HEK293 (cell line): ENCODE results near the gene UBE2E1.
A peak's percentile ranks its signal among the peaks of the same experiment; 100 is the strongest.

ENCODE experiments used
- CTCF ChIA-PET: fragments of 350-600 bp; formaldehyde crosslinking; extraction: SDS; loops from one replicate; lab custom pipeline; 2021; ENCODE audit warnings: antibody characterized with exemption; lab: Yijun Ruan, JAX
- POLR2A ChIA-PET: fragments of 300-600 bp; formaldehyde crosslinking; extraction: SDS; loops from one replicate; lab custom pipeline; 2020; ENCODE audit warnings: antibody characterized with exemption, inconsistent platforms; lab: Yijun Ruan, JAX
- H3K27ac ChIP-seq: fragments of 200-500 bp; sonication (Bioruptor generic); 2 replicates; pipeline ENCODE4 v1.5.1; 2014; ENCODE audit warnings: low read depth, low read length, control low read depth, inconsistent platforms; ENCODE audit errors: extremely low read depth
- H3K36me3 ChIP-seq, 2 experiments: fragments of 200-500 bp in 1 of 2; sonication (Bioruptor generic) in 1 of 2; 1 replicate in 1 of 2; 2 replicates in 1 of 2; pipeline ENCODE4 v1.5.1; 2014 to 2017; ENCODE audit warnings: inconsistent platforms in 2 of 2, low read length in 2 of 2; ENCODE audit not compliant: control insufficient read depth in 2 of 2, insufficient read depth in 1 of 2
- H3K4me1 ChIP-seq: fragments of 200-500 bp; sonication (Bioruptor generic); 2 replicates; pipeline ENCODE4 v1.5.1; 2014; ENCODE audit warnings: mild to moderate bottlenecking, low read length, inconsistent platforms; ENCODE audit not compliant: control insufficient read depth, insufficient read depth
- H3K4me3 ChIP-seq: 2 replicates; pipeline ENCODE4 v1.5.1; 2011; ENCODE audit warnings: low read depth, mild to moderate bottlenecking, control low read depth, low read length, moderate library complexity
- H3K9me3 ChIP-seq: fragments of 200-500 bp; sonication (Bioruptor generic); 2 replicates; pipeline ENCODE4 v1.5.1; 2014; ENCODE audit warnings: low read depth, low read length, inconsistent platforms; ENCODE audit not compliant: control insufficient read depth, insufficient read depth
- BCL6B ChIP-seq: fragments of 450-650 bp; formaldehyde crosslinking; IDR thresholded peaks from 2 replicates; pipeline ENCODE4 v1.5.1; 2017; ENCODE audit warnings: missing biosample characterization, missing genetic modification characterization
- GLI2 ChIP-seq: fragments of 450-650 bp; formaldehyde crosslinking; IDR thresholded peaks from 2 replicates; pipeline ENCODE4; 2017; ENCODE audit warnings: missing biosample characterization, missing genetic modification characterization, low read depth, borderline replicate concordance
- HOXD13 ChIP-seq: sonication (generic); formaldehyde crosslinking; IDR thresholded peaks from 2 replicates; pipeline ENCODE4 v1.8.0; 2022; ENCODE audit warnings: missing genetic modification reagents, borderline replicate concordance
- KLF1 ChIP-seq: fragments of 450-650 bp; formaldehyde crosslinking; IDR thresholded peaks from 2 replicates; pipeline ENCODE4 v1.5.1; 2016; ENCODE audit warnings: missing biosample characterization, missing genetic modification characterization
- SCRT1 ChIP-seq: fragments of 450-650 bp; formaldehyde crosslinking; IDR thresholded peaks from 2 replicates; pipeline ENCODE4 v1.5.1; 2016; ENCODE audit warnings: missing biosample characterization, missing genetic modification characterization, borderline replicate concordance
- SP3 ChIP-seq: fragments of 450-650 bp; formaldehyde crosslinking; IDR thresholded peaks from 2 replicates; pipeline ENCODE4 v1.5.1; 2016; ENCODE audit warnings: missing biosample characterization, missing genetic modification characterization
- TCF7L2 ChIP-seq: IDR thresholded peaks from 2 replicates; pipeline ENCODE4 v1.6.1; 2011; ENCODE audit warnings: low read depth, mild to moderate bottlenecking, inconsistent platforms, low read length, moderate library complexity, borderline replicate concordance
- ZBTB26 ChIP-seq: fragments of 450-650 bp; formaldehyde crosslinking; optimal IDR thresholded peaks from 2 replicates; pipeline ENCODE3; 2016; ENCODE audit warnings: missing biosample characterization, mild to moderate bottlenecking, missing genetic modification characterization
- ZBTB48 ChIP-seq: fragments of 450-650 bp; formaldehyde crosslinking; IDR thresholded peaks from 2 replicates; pipeline ENCODE4 v1.5.1; 2016; ENCODE audit warnings: missing biosample characterization, missing genetic modification characterization
- ZFHX2 ChIP-seq: fragments of 450-650 bp; formaldehyde crosslinking; conservative IDR thresholded peaks from 2 replicates; pipeline ENCODE4 v1.5.1; 2016; ENCODE audit warnings: missing biosample characterization, missing genetic modification characterization
- ZNF10 ChIP-seq: fragments of 450-650 bp; formaldehyde crosslinking; IDR thresholded peaks from 2 replicates; pipeline ENCODE4 v1.5.1; 2017; ENCODE audit warnings: missing biosample characterization, missing genetic modification characterization
- ZNF146 ChIP-seq: fragments of 450-650 bp; formaldehyde crosslinking; IDR thresholded peaks from 2 replicates; pipeline ENCODE4 v1.5.1; 2016; ENCODE audit warnings: missing biosample characterization, missing genetic modification characterization
- ZNF175 ChIP-seq: fragments of 450-650 bp; formaldehyde crosslinking; IDR thresholded peaks from 2 replicates; pipeline ENCODE4 v1.5.1; 2016; ENCODE audit warnings: missing biosample characterization, missing genetic modification characterization
- ZNF18 ChIP-seq: fragments of 450-650 bp; formaldehyde crosslinking; IDR thresholded peaks from 2 replicates; pipeline ENCODE4 v1.5.1; 2016; ENCODE audit warnings: missing biosample characterization, missing genetic modification characterization
- ZNF24 ChIP-seq: fragments of 450-650 bp; formaldehyde crosslinking; IDR thresholded peaks from 2 replicates; pipeline ENCODE4 v1.5.1; 2016; ENCODE audit warnings: missing biosample characterization, missing genetic modification characterization
- ZNF341 ChIP-seq: fragments of 450-650 bp; formaldehyde crosslinking; IDR thresholded peaks from 2 replicates; pipeline ENCODE4; 2016; ENCODE audit warnings: low read depth, missing biosample characterization, missing genetic modification characterization
- ZNF350 ChIP-seq: fragments of 450-650 bp; formaldehyde crosslinking; IDR thresholded peaks from 2 replicates; pipeline ENCODE4 v1.5.0; 2017; ENCODE audit warnings: missing biosample characterization, mild to moderate bottlenecking, missing genetic modification characterization
- ZNF626 ChIP-seq: fragments of 450-650 bp; sonication (Bioruptor Pico); formaldehyde crosslinking; IDR thresholded peaks from 2 replicates; pipeline ENCODE4 v1.5.1; 2018; ENCODE audit warnings: missing biosample characterization, missing genetic modification characterization, inconsistent platforms
- ZNF654 ChIP-seq: fragments of 450-650 bp; formaldehyde crosslinking; IDR thresholded peaks from 2 replicates; pipeline ENCODE4 v1.5.1; 2016; ENCODE audit warnings: low read depth, missing biosample characterization, missing genetic modification characterization
- ZNF747 ChIP-seq: fragments of 450-650 bp; formaldehyde crosslinking; IDR thresholded peaks from 2 replicates; pipeline ENCODE4 v1.5.1; 2016; ENCODE audit warnings: missing biosample characterization, missing genetic modification characterization
- ZNF791 ChIP-seq: fragments of 450-650 bp; formaldehyde crosslinking; IDR thresholded peaks from 2 replicates; pipeline ENCODE4 v1.5.1; 2016; ENCODE audit warnings: missing biosample characterization, missing genetic modification characterization
- TF ChIP-seq, protein P1 (sequence below): fragments of 450-650 bp; formaldehyde crosslinking; IDR thresholded peaks from 2 replicates; pipeline ENCODE4 v1.5.1; 2016; ENCODE audit warnings: missing biosample characterization, missing genetic modification characterization
- TF ChIP-seq, protein P2 (sequence below): fragments of 450-650 bp; formaldehyde crosslinking; IDR thresholded peaks from 2 replicates; pipeline ENCODE4 v1.5.1; 2017; ENCODE audit warnings: missing biosample characterization, missing genetic modification characterization

UBE2E1 gene

GRCh38 chr3:23798456-23798855 is 7.3 kb upstream of the UBE2E1 start (continued):
- no peak for TF ChIP-seq ZNF146 (tag by site-specific recombination)

GRCh38 chr3:23798876-23799275 is 6.9 kb upstream of the UBE2E1 start:
- ChIA-PET POLR2A (no interaction called here), CTCF (interaction anchor here (0.6 kb wide), 1 partner anchor 20 kb away, joined by 5 read pairs; no protein-coding TSS in a partner anchor)
- TF ChIP-seq ZFHX2: no peak
- TF ChIP-seq ZBTB26 (tag by site-specific recombination): no peak
- no peak for TF ChIP-seq ZNF791
- TF ChIP-seq SP3 (tag by site-specific recombination): no peak
- TF ChIP-seq ZNF350 (tag by site-specific recombination): no peak
- no peak for TF ChIP-seq TCF7L2
- TF ChIP-seq KLF1: no peak
- no peaks in the 10 kb centered on the region for H3K9me3 ChIP-seq
- H3K4me3 ChIP-seq: no peak overlapping the region
- no peaks in the 10 kb centered on the region for H3K36me3 ChIP-seq
- no peak overlapping the region for H3K27ac ChIP-seq
- no peaks in the 10 kb centered on the region for H3K4me1 ChIP-seq

- ChIA-PET POLR2A (no interaction called here), CTCF (interaction anchor here (0.7 kb wide), 1 partner anchor 912 kb away, joined by 3 read pairs; no protein-coding TSS in a partner anchor)
- no peak overlapping the region for H3K27ac ChIP-seq
- no peaks in the 10 kb centered on the region for H3K9me3 ChIP-seq
- no peaks in the 10 kb centered on the region for H3K36me3 ChIP-seq
- no peak for TF ChIP-seq ZNF24 (tag by site-specific recombination)
- no peak for TF ChIP-seq ZNF747 (tag by site-specific recombination)
- peak; percentile 14; the same call in 1 of the 2 replicates for TF ChIP-seq ZNF654 (tag by site-specific recombination)
- TF ChIP-seq ZNF341 (tag by site-specific recombination): no peak
- no peak for TF ChIP-seq BCL6B (tag by site-specific recombination)
- no peaks in the 10 kb centered on the region for H3K4me1 ChIP-seq
- H3K4me3 ChIP-seq: no peak overlapping the region
These were observed 5.0 kb upstream of the UBE2E1 start for GRCh38 chr3:23800731-23801130.

DNA sequence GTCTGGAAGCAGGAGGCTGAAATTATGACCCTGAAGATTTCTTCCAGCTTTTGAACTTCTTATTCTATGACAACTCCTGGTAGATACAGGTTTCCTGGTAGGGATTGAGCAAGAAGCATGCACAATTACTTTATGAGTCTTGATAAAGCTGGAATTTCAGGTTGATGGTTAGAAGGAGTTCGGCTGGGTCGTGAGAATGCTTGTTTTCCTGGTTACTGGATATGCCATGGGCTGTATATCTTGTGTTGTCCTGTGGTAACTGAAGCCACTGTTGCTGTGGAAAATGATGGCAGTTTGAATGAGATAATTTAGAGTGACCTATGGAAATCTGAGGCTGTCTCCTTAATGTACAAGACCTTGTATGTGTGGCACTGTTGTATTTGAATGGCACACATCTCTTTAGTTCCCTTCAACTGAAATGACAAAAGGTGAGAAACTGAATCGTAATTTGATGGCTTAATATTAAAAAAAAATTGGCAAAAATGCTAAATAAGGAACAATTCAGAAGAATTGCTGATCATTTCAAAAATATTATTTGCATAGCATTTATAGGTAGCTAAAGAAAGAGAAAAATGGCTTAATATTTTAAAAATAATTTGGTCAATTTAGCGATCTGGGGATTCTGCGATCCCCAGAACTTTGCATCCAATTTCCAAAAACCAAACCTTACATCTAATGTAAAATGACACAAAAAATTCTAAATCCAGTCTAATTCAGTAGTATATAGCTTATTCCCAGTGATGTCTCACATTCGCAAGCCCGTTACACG is 1.1 kb upstream of the UBE2E1 start:
- Histone ChIP-seq H3K4me1 (0 out of 2 replicates have a peak, but pooled peaks cover 6% of the 10 kb centered on the region), H3K27ac (no peak overlapping the region), H3K9me3 (no peaks in the 10 kb centered on the region), H3K4me3 (no peak overlapping the region), H3K36me3 (peaks cover 0 to 17% of the 10 kb centered on the region in 2 experiments; a peak in 1 of 3 replicates)
- POLR2A ChIA-PET: no interaction called here
- CTCF ChIA-PET: interaction anchor here (0.6 kb wide), 2 partner anchors 98 to 488 kb away, joined by 3 to 5 read pairs; no protein-coding TSS in a partner anchor
- TF ChIP-seq SCRT1 (tag by site-specific recombination) (0 out of 2 replicates have a peak, but pooled peaks have one; percentile 18), ZNF626 (tag by site-specific recombination) (no peak), ZNF175 (tag by site-specific recombination) (no peak), ZNF10 (0 out of 2 replicates have a peak, but pooled peaks have one; percentile 14), ZNF18 (tag by site-specific recombination) (no peak), ZBTB48 (tag by site-specific recombination) (no peak), GLI2 (no peak), HOXD13 (CRISPR knock-in tag) (no peak)
- TF ChIP-seq, protein P1, sequence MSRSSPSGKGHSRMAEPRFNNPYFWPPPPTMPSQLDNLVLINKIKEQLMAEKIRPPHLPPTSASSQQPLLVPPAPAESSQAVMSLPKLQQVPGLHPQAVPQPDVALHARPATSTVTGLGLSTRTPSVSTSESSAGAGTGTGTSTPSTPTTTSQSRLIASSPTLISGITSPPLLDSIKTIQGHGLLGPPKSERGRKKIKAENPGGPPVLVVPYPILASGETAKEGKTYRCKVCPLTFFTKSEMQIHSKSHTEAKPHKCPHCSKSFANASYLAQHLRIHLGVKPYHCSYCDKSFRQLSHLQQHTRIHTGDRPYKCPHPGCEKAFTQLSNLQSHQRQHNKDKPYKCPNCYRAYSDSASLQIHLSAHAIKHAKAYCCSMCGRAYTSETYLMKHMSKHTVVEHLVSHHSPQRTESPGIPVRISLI (tag by site-specific recombination): no peak
- TF ChIP-seq, protein P2, sequence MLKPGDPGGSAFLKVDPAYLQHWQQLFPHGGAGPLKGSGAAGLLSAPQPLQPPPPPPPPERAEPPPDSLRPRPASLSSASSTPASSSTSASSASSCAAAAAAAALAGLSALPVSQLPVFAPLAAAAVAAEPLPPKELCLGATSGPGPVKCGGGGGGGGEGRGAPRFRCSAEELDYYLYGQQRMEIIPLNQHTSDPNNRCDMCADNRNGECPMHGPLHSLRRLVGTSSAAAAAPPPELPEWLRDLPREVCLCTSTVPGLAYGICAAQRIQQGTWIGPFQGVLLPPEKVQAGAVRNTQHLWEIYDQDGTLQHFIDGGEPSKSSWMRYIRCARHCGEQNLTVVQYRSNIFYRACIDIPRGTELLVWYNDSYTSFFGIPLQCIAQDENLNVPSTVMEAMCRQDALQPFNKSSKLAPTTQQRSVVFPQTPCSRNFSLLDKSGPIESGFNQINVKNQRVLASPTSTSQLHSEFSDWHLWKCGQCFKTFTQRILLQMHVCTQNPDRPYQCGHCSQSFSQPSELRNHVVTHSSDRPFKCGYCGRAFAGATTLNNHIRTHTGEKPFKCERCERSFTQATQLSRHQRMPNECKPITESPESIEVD: peak; percentile 35; the same call in 1 of the 2 replicates
